NK-92 (cell line): Measurements from ENCODE around the gene BCAR3.
"Not testable (repeated sequence)": the region's sequence is repeated elsewhere in the genome, so short reads cannot be mapped to it uniquely, and the experiment has no call there.

Experiments used
- DNase-seq: peaks from one replicate; lab custom pipeline; 2025; ENCODE audit not compliant: unreplicated experiment; lab: John Stamatoyannopoulos, UW

Gene BCAR3

GRCh38 chr1:93554883-93555872 is 126.5 kb downstream of the BCAR3 start:
- no peak for DNase-seq

- not testable (repeated sequence) for DNase-seq
Measured at GRCh38 chr1:93553886-93554490, 127.6 kb downstream of the BCAR3 start.

GRCh38 chr1:93552741-93553455 is 128.7 kb downstream of the BCAR3 start:
- DNase-seq: no peak

GRCh38 chr1:93549811-93550210 is 131.8 kb downstream of the BCAR3 start:
- no peak for DNase-seq

GRCh38 chr1:93549131-93549530 is 132.5 kb downstream of the BCAR3 start:
- no peak for DNase-seq

- DNase-seq: no peak
Measured at GRCh38 chr1:93546162-93546863, 135.3 kb downstream of the BCAR3 start.

- no peak for DNase-seq
Measured at GRCh38 chr1:93542398-93542797, 139.2 kb downstream of the BCAR3 start.

- DNase-seq: no peak
Measured at GRCh38 chr1:93541045-93541444, 140.6 kb downstream of the BCAR3 start.

- DNase-seq: no peak
Measured at GRCh38 chr1:93537924-93538323, 143.7 kb downstream of the BCAR3 start.

- DNase-seq: no peak
Measured at GRCh38 chr1:93537396-93537795, 144.2 kb downstream of the BCAR3 start.

GRCh38 chr1:93533677-93534076 is 148.0 kb downstream of the BCAR3 start:
- no peak for DNase-seq

GRCh38 chr1:93532780-93533378 is 148.8 kb downstream of the BCAR3 start:
- no peak for DNase-seq

- DNase-seq: no peak
Measured at GRCh38 chr1:93531193-93531592, 150.4 kb downstream of the BCAR3 start.

GRCh38 chr1:93528412-93528811 is 153.2 kb downstream of the BCAR3 start:
- DNase-seq: no peak

- DNase-seq: no peak
Measured at GRCh38 chr1:93526431-93526830, 155.2 kb downstream of the BCAR3 start.

GRCh38 chr1:93525431-93525830 is 156.2 kb downstream of the BCAR3 start:
- DNase-seq: no peak

GRCh38 chr1:93522721-93523120 is 158.9 kb downstream of the BCAR3 start:
- DNase-seq: no peak

GRCh38 chr1:93521618-93522017 is 160.0 kb downstream of the BCAR3 start:
- DNase-seq: no peak

GRCh38 chr1:93519199-93519829 is 162.3 kb downstream of the BCAR3 start:
- no peak for DNase-seq

GRCh38 chr1:93518516-93518915 is 163.1 kb downstream of the BCAR3 start:
- DNase-seq: no peak
